ENCODE measurements around the gene RMND5B.
"Not testable (repeated sequence)": the region's sequence is repeated elsewhere in the genome, so short reads cannot be mapped to it uniquely, and the experiment has no call there.

RMND5B gene

DNA sequence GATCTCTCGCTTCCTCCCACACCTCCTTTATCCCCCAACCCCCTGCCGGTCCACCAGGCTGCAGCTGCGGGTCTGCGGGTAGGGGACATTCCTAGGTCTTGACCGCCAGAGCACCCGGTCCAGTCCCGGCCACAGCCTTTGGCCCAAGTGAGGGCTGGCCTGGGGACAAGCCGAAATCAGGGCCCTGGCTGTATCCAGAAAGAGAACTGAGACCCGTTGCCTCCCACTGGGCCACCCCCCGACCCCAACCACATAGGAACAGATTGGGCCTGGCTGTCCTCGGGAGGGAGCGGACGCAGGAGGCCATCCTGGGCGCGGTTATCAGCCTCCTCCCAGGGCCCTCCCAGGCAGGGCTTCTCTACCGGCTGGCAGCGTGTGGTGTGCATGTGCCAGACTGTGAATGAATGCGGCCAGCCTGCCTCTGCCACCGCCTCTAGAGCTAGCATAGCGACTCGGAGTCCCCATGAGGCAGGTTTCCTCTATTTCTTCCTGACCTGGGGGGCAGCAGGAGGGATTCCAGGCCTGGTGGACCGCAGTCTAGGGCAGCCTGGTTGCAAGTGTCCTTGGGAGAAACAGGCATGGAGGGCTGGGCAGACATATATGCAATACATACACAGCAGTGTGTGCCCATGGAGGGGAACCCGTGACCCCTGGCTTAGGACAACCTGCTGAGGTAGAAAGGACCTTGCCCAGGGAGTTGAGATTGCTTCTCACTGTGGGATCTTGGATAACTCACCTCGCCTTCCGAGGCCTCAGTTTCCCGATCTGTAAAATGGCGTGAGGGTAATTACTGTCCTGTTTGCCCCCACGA lies 16.3 kb upstream of the RMND5B start:
- no peak for DNase-seq

GRCh38 chr5:178115136-178115813 lies 15.5 kb upstream of the RMND5B start:
- DNase-seq = no peak

DNA sequence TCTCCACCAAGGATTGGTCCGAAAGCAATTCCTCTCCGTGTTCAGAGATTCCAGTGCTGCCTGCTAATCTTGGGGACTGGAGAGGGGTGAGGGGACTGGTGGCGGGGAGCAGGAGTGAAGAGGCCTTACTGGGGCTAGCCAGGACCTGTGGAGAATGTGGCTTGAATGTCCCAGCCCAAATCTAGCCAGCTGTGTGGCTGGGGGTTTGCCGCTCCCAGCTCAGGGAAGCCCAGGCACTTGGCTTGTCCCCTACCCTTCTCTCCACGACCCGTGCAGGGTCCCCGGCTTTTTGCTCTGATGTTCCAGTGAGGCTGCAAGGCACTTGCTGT lies 15.0 kb upstream of the RMND5B start:
- no peak for DNase-seq

- peak; percentile 46 for DNase-seq
Measured at GRCh38 chr5:178116143-178116885, 14.5 kb upstream of the RMND5B start.

GRCh38 chr5:178117923-178118701 lies 12.7 kb upstream of the RMND5B start:
- DNase-seq = no peak

- DNase-seq = no peak
Measured at GRCh38 chr5:178119915-178120606, 10.8 kb upstream of the RMND5B start.

DNA sequence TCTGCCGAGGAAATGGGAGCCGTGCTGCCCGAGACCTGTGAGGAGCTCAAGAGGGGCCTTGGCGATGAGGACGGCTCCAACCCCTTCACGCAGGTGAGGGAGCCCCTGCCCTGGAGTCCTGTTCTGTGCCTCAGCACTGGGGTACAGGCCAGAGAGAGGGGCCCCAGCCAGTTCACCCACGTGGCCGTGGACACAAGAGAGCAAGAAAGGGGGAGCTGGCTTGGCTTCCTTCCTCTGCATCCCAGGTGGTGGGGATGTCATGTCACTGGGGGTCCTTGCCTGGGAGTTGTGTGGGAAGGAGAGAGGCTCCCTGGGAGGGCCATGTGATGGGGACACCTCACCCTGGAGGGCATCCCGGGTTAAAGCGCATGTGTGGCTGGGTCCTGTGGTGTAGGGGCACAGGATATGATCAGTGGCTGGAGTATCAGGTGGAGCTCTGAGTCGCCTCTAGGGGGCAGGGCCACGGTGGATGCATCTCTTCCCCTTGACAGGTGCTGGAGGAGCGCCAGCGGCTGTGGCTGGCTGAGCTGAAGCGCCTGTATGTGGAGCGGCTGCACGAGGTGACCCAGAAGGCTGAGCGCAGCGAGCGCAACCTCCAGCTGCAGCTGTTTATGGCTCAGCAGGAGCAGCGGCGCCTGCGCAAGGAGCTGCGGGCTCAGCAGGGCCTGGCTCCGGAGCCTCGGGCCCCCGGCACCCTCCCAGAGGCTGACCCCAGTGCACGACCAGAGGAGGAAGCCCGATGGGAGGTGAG lies 10.0 kb upstream of the RMND5B start:
- DNase-seq = peak; percentile 87

GRCh38 chr5:178121391-178122276 lies 9.2 kb upstream of the RMND5B start:
- no peak for DNase-seq

GRCh38 chr5:178122346-178122745 lies 8.5 kb upstream of the RMND5B start:
- DNase-seq = no peak

- no peak for DNase-seq
Measured at GRCh38 chr5:178123094-178123965, 7.5 kb upstream of the RMND5B start.

DNA sequence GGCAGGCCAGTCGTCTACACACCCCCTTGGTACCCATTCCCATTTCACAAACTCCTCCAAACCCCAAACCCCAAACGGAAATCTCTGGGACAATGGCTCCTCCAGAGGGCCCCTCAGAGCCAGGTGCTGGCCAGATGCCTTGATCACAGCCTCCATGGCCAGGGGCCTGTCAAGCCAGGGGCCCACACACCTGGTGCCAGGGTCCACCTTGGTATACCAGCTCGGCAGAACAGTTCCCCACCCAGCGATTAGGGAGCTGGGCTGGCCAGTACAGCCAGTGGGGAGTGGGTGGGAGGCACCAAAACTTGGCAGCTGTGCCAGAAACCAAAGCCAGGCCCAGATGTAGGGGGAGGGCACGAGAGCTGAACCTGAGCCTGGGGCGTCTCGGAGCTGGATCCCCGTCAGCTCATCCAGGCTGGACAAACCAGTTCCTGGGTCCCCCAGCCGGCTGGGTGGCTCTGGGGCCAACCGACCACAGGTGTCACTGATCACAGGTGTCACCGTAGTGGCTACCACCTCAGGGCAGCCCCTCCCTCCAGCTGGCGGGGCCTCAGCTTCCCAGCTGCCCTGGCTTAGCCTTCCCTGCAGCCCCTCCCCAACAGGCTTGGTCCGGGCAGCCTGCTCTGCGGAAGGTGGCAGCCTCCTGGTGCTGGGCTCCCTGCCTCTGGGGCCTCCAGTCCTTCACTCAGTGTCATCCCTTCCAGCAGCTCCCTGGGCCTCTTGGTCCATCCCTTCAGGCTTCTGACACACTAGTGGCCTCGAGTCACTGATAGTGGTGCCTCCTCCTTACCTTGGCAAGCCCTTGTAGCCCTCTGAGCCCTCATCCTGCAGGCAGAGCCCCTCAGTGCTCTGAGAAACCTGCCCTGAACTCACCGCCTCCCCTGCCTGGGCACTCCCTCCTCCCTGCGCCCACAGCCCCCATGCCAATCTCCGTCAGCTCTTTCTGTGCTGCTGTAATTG lies 6.6 kb upstream of the RMND5B start:
- DNase-seq = no peak

- DNase-seq = no peak
Measured at GRCh38 chr5:178125253-178125906, 5.4 kb upstream of the RMND5B start.

- DNase-seq = no peak
Measured at GRCh38 chr5:178126556-178126955, 4.3 kb upstream of the RMND5B start.

GRCh38 chr5:178127300-178128009 lies 3.4 kb upstream of the RMND5B start:
- DNase-seq = not testable (repeated sequence)

GRCh38 chr5:178129296-178129695 lies 1.5 kb upstream of the RMND5B start:
- no peak for DNase-seq

DNA sequence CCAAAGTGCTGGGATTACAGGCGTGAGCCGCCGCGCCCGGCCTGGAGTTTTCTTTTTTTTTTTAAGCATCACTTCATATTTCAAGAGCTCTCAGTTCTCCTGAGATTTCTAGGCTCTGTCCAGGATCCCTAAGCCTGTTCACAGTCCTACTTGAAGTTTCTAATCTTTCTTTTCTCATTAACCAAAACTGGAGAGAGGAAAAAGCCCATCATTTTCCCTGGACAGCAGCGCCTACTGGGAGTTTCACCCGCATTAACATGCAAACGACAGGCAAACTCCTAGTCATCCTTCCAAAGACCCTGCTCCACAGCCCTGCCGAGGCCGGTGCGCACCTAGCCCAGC lies 609 bp upstream of the RMND5B start:
- DNase-seq = not testable (repeated sequence)

GRCh38 chr5:178131446-178131996 lies 707 bp downstream of the RMND5B start:
- no peak for DNase-seq

Measured in stimulated activated CD4-positive, alpha-beta T cell treated with anti-CD3 and anti-CD28 coated beads, Interleukin-1b, Interleukin-23, amount 100 ng/mL, for 48 hours (primary cell).